Measurements from ENCODE around the gene PKDREJ. TPM values are rescaled to one million over a fixed set of nuclear protein-coding genes. Genes with fewer than 3 reads are reported as not detected.
A peak's percentile ranks its signal among the peaks of the same experiment; 100 is the strongest.

The PKDREJ gene
- total RNA-seq, 6 donors from 2014 or later, result 0.06 to 1.0 TPM; not detected in 4

DNA sequence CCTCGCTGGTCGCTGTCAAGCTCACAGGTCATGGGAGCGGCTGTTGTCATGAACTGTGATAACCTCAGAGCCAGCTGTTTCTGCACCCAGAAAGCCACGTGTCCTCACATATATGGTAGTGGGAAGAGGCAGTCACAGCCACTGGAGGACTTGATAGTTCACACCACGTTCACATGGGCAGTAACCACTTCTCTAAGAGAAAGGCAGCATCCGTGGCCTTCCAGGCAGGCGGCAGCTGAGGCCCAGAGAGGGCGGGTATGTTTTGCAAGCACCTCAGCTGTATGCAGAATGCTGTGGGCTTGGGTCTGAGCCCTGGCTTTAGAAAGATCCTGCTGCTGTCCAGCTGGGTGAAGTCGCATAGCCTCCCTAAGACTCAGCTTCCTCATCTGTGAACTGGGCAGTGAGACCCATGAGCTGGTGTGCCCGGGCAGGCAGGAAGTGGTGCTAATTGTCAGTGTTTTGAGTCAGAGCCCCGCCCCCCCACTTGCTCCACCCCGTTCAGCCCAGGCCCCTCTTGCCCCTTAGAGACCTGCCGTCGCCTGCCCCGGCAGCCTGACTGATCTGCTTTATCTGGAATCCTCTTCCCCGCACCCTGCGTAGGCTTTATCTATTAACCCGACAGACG lies 18.0 kb upstream of the PKDREJ start:
- H3K27me3 ChIP-seq, result no peaks in the 10 kb centered on the region
- H3K4me1 ChIP-seq, result no peaks in the 10 kb centered on the region
- no peak for DNase-seq
- no peak for TF ChIP-seq POLR2AphosphoS5 (IDR thresholded peaks at IDR 0.05)
- TF ChIP-seq EP300 (IDR thresholded peaks at IDR 0.05), result no peak
- TF ChIP-seq, protein P1, sequence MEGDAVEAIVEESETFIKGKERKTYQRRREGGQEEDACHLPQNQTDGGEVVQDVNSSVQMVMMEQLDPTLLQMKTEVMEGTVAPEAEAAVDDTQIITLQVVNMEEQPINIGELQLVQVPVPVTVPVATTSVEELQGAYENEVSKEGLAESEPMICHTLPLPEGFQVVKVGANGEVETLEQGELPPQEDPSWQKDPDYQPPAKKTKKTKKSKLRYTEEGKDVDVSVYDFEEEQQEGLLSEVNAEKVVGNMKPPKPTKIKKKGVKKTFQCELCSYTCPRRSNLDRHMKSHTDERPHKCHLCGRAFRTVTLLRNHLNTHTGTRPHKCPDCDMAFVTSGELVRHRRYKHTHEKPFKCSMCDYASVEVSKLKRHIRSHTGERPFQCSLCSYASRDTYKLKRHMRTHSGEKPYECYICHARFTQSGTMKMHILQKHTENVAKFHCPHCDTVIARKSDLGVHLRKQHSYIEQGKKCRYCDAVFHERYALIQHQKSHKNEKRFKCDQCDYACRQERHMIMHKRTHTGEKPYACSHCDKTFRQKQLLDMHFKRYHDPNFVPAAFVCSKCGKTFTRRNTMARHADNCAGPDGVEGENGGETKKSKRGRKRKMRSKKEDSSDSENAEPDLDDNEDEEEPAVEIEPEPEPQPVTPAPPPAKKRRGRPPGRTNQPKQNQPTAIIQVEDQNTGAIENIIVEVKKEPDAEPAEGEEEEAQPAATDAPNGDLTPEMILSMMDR (IDR thresholded peaks at IDR 0.05), result no peak
- H3K36me3 ChIP-seq, result peaks cover 18 to 97% (median 84%) of the 10 kb centered on the region in 4 donors
- WGBS, 2 donors, result 83 to 89% methylated on average over 16 to 19 of the region's 19 CpGs
- no peaks in the 10 kb centered on the region for H3K9me3 ChIP-seq
- ATAC-seq (ENCODE audit: low FRiP score in 2 of 2), result peak in 1 of 2 donors; percentile 22
- H3K27ac ChIP-seq, result peak overlapping the region in 1 of 4 donors; percentile 3
- H3K4me3 ChIP-seq, result no peak overlapping the region

DNA sequence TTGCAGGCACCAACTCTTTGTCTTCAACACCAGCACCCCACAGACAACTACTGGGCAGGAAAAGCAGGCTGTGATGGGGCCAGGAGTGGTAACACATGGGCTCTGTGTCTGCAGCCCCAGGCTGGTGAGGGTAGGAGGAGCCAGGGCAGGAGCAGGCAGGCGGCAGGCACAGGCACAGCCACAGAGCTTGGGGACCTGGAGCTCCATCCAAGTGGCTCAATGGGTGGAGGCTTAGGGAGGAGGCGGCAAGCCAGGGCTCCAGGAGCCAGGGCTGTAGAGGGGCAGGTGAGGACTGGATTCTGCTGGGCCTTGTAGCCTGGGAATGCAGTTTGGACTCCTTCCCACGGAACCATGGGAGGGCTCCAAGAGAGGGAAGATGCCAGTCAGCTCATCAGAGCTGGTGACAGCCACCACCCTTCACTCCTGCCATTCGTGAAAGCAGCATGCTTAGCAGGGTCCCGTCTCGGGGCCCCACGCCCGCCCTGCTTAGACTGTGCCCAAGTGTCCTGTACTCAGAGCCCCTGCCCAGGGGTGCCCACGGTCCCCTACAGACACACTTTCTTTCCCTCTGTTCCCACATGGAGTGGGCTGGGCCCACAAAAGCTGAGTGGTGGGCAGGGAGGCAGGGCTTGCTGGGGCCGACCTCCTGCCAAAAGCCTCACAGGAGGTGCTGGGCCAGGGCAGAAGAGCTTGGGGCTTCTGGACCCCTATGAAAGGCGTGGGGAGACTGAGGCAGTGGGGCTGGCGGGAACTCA lies 17.1 kb upstream of the PKDREJ start:
- 96 to 99% methylated on average over 9 to 10 of the region's 12 CpGs for WGBS, 2 donors
- Histone ChIP-seq H3K9me3 (no peaks in the 10 kb centered on the region), H3K27me3 (no peaks in the 10 kb centered on the region), H3K4me3 (no peak overlapping the region), H3K4me1 (no peaks in the 10 kb centered on the region), H3K27ac (peak overlapping the region in 3 of 4 donors; percentile 7 to 66 (median 35)), H3K36me3 (peaks cover 15 to 97% (median 86%) of the 10 kb centered on the region in 4 donors)
- no peak for TF ChIP-seq EP300 (IDR thresholded peaks at IDR 0.05)
- no peak for ATAC-seq (ENCODE audit: low FRiP score in 2 of 2)
- DNase-seq, result no peak

DNA sequence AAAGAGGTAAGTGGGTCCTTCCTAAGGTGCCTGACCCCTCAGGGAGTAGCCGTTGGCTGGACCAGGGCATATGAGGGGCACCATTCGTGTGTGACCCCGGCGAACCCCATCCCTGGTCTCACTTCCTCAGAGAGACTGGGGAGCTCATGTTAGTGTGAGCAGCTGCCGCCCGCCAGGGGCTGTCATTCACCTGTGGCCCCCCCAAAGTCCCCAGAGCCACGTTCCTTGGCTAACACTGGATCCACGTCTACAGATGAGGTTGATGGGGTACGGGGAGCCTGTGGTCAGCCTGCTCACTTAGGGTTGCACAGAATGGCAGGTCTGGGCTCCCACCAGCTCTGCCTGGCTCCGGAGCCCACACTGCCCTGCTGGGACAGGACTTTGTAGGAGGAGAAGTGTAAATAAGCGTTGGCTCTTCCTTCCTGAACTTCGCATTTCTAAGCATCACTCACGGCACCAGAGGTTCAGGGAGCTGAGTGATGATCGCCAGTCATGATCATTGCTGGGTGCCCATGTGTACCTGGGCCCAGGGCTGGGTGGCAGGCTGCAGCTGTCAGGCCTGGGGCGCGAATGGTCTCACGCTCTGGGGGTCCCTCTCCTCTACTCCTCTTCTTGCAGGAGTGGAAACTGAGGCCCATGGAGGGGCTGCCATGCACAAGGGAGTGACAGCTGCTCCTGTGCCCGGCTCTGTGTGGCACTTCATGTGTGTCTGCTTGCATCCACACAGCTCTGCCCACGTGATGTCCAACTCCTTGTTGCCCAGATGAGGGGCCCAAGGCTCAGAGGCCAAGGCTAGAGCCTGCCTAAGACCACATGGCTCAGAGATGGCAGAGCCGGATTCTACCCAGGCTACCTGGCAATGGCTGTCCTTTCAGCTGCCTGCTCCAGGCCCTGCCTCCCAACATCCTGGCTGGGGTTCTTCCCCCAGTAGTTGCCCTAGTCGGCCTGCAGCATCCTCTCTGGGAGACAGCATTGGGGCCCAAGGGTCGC lies 15.8 kb upstream of the PKDREJ start:
- Histone ChIP-seq H3K27ac (no peak overlapping the region), H3K36me3 (peaks cover 22 to 98% (median 85%) of the 10 kb centered on the region in 4 donors), H3K9me3 (no peaks in the 10 kb centered on the region), H3K4me1 (no peaks in the 10 kb centered on the region), H3K4me3 (no peak overlapping the region), H3K27me3 (no peaks in the 10 kb centered on the region)
- TF ChIP-seq EP300 (IDR thresholded peaks at IDR 0.05), result no peak
- no peak for TF ChIP-seq POLR2AphosphoS5 (IDR thresholded peaks at IDR 0.05)
- TF ChIP-seq POLR2A (IDR thresholded peaks at IDR 0.05), result no peak
- TF ChIP-seq, protein P1 (IDR thresholded peaks at IDR 0.05), result no peak
- no peak for DNase-seq
- WGBS, 2 donors, result 94% methylated on average over 7 to 21 of the region's 22 CpGs
- no peak for ATAC-seq (ENCODE audit: low FRiP score in 2 of 2)

DNA sequence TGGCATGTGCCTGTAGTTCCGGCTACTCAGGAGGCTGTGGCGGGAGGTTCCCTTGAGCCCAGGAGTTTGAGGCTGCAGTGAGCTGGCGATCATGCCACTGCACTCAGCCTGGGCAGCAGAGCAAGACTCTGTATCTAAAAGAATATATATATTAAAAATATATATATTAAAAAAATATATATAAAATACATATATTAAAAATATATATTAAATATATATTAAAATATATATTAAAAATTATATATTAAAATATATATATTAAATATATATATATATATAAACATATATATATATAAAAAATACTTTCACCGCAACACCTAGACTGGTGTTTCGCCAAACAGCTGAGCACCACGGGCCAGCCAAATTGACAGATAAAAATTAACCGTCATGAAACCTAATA lies 13.4 kb upstream of the PKDREJ start:
- peaks cover 37 to 100% (median 85%) of the 10 kb centered on the region in 4 donors for H3K36me3 ChIP-seq
- H3K4me1 ChIP-seq, result no peaks in the 10 kb centered on the region
- no peak for DNase-seq
- H3K4me3 ChIP-seq, result no peak overlapping the region
- H3K27ac ChIP-seq, result no peak overlapping the region
- WGBS, 2 donors, result 96% methylated on average over 7 of the region's 7 CpGs
- TF ChIP-seq EP300 (IDR thresholded peaks at IDR 0.05), result no peak
- TF ChIP-seq, protein P1 (IDR thresholded peaks at IDR 0.05), result no peak
- no peaks in the 10 kb centered on the region for H3K9me3 ChIP-seq
- H3K27me3 ChIP-seq, result no peaks in the 10 kb centered on the region
- no peak for ATAC-seq (ENCODE audit: low FRiP score in 2 of 2)

Data from upper lobe of left lung (tissue), 6 donors.